Right ventricle myocardium inferior (tissue), 1 donor: ENCODE results near the gene PLPPR3. TPM values are rescaled to one million over a fixed set of nuclear protein-coding genes. Genes with fewer than 3 reads are reported as not detected.

Experiments used
- ATAC-seq: fragments of 200-7000 bp; cut with Tn5 transposase; one replicate; pipeline ENCODE4 v1.9.1; 2020; ENCODE audit warnings: mild to moderate bottlenecking, moderate library complexity
- DNase-seq: peaks from one replicate; pipeline ENCODE4 v3.0.0; 2021; ENCODE audit errors: missing footprints
- intact Hi-C: fragments of 100-400 bp; cut with DNase I; formaldehyde crosslinking; loops from one replicate; pipeline ENCODE4 v1.11.0; 2022
- total RNA-seq: library from RNA; stranded (reverse); fragmentation: NEBNext Ultra II Directional; extraction: Animal tissue kit (Norgen Biotek cat#: 25700); gene quantifications from one replicate; pipeline ENCODE4 v1.2.1, GENCODE V29; 2021
- donor health status: DM: no; HTN: yes; CAD: no; lungs with severe emphysema.

Gene PLPPR3
- total RNA-seq, 1 donor from 2014 or later, result not detected

GRCh38 chr19:791567-792305 is 30.0 kb downstream of the PLPPR3 start:
- ATAC-seq, result no peak
- intact Hi-C loops, result loop anchor here (10.0 kb wide), 2 partner anchors 217 to 453 kb away; partner anchors contain the start of genes ATP5F1D, BSG and MIDN
- DNase-seq, result peak; percentile 41

GRCh38 chr19:791007-791566 is 30.7 kb downstream of the PLPPR3 start:
- intact Hi-C loops, result loop anchor here (10.0 kb wide), 2 partner anchors 216 to 454 kb away; partner anchors contain the start of genes ATP5F1D, BSG and MIDN
- DNase-seq, result no peak
- ATAC-seq, result no peak

GRCh38 chr19:789701-790060 is 32.1 kb downstream of the PLPPR3 start:
- DNase-seq (no peak), ATAC-seq (no peak)
- intact Hi-C loops, result loop anchor here (10.0 kb wide), 2 partner anchors 215 to 455 kb away; partner anchors contain the start of genes ATP5F1D, BSG and MIDN

GRCh38 chr19:788983-789700 is 32.6 kb downstream of the PLPPR3 start:
- intact Hi-C loops, result no loop called here
- DNase-seq (no peak), ATAC-seq (peak; percentile 37)

GRCh38 chr19:788686-788982 is 33.1 kb downstream of the PLPPR3 start:
- ATAC-seq, result no peak
- DNase-seq, result no peak
- intact Hi-C loops, result no loop called here

- intact Hi-C loops, result no loop called here
- DNase-seq (no peak), ATAC-seq (no peak)
Observed at GRCh38 chr19:787536-787935, 34.2 kb downstream of the PLPPR3 start.

- ATAC-seq (no peak), DNase-seq (no peak)
- intact Hi-C loops, result no loop called here
Observed at GRCh38 chr19:784541-784940, 37.2 kb downstream of the PLPPR3 start.

GRCh38 chr19:782878-783668 is 38.7 kb downstream of the PLPPR3 start:
- DNase-seq, result peak; percentile 4
- no peak for ATAC-seq
- intact Hi-C loops, result loop anchor here (2.0 kb wide), 1 partner anchor 16 kb away; no protein-coding TSS in a partner anchor

GRCh38 chr19:782185-782877 is 39.4 kb downstream of the PLPPR3 start:
- intact Hi-C loops, result loop anchor here (2.0 kb wide), 1 partner anchor 16 kb away; no protein-coding TSS in a partner anchor
- DNase-seq (peak; percentile 67), ATAC-seq (peak; percentile 20)

- intact Hi-C loops, result loop anchor here (2.0 kb wide), 1 partner anchor 17 kb away; no protein-coding TSS in a partner anchor
- DNase-seq (peak; percentile 11), ATAC-seq (no peak)
Observed at GRCh38 chr19:781800-782184, 40.0 kb downstream of the PLPPR3 start.

GRCh38 chr19:780935-781334 is 40.8 kb downstream of the PLPPR3 start:
- intact Hi-C loops, result no loop called here
- DNase-seq (peak; percentile 41), ATAC-seq (no peak)

GRCh38 chr19:778910-779653 is 42.7 kb downstream of the PLPPR3 start:
- intact Hi-C loops, result no loop called here
- DNase-seq (peak; percentile 63), ATAC-seq (peak; percentile 59)

- DNase-seq, result peak; percentile 27
- intact Hi-C loops, result no loop called here
- no peak for ATAC-seq
Observed at GRCh38 chr19:776549-776948, 45.2 kb downstream of the PLPPR3 start.

- intact Hi-C loops, result no loop called here
- ATAC-seq, result no peak
- DNase-seq, result peak; percentile 30
Observed at GRCh38 chr19:772730-773436, 48.9 kb downstream of the PLPPR3 start.

- DNase-seq (no peak), ATAC-seq (no peak)
- intact Hi-C loops, result no loop called here
Observed at GRCh38 chr19:772063-772462, 49.7 kb downstream of the PLPPR3 start.

GRCh38 chr19:771332-771785 is 50.4 kb downstream of the PLPPR3 start:
- intact Hi-C loops, result loop anchor here (2.0 kb wide), 1 partner anchor 85 kb away; no protein-coding TSS in a partner anchor

GRCh38 chr19:769616-770015 is 52.1 kb downstream of the PLPPR3 start:
- DNase-seq (no peak), ATAC-seq (no peak)
- intact Hi-C loops, result loop anchor here (1.0 to 2.0 kb wide), 3 partner anchors 87 to 213 kb away; no protein-coding TSS in a partner anchor

More at GRCh38 chr19:771332-771785, 50.4 kb downstream of the PLPPR3 start:
- DNase-seq (no peak), ATAC-seq (no peak)
